NCI-H1048 (cell line): ENCODE results near the gene TSPAN4.

Experiments
- DNase-seq: peaks from one replicate; lab custom pipeline; 2025; lab: John Stamatoyannopoulos, UW

The TSPAN4 gene

GRCh38 chr11:836700-837099 is 6.0 kb upstream of the TSPAN4 start:
- no peak for DNase-seq

- no peak for DNase-seq
These were observed 5.3 kb upstream of the TSPAN4 start for GRCh38 chr11:837189-837989.

- no peak for DNase-seq
These were observed 4.7 kb upstream of the TSPAN4 start for GRCh38 chr11:837990-838307.

GRCh38 chr11:838441-839279 is 4.0 kb upstream of the TSPAN4 start:
- DNase-seq, result no peak

GRCh38 chr11:839280-839623 is 3.4 kb upstream of the TSPAN4 start:
- no peak for DNase-seq

- DNase-seq, result no peak
These were observed 2.6 kb upstream of the TSPAN4 start for GRCh38 chr11:839875-840617.

GRCh38 chr11:841981-842369 is 677 bp upstream of the TSPAN4 start:
- no peak for DNase-seq

GRCh38 chr11:843086-843734 is 558 bp downstream of the TSPAN4 start:
- DNase-seq, result no peak

GRCh38 chr11:843818-844692 is 1.4 kb downstream of the TSPAN4 start:
- no peak for DNase-seq

GRCh38 chr11:844693-845644 is 2.3 kb downstream of the TSPAN4 start:
- DNase-seq, result no peak

- no peak for DNase-seq
These were observed 3.3 kb downstream of the TSPAN4 start for GRCh38 chr11:845872-846495.

GRCh38 chr11:846496-847098 is 3.9 kb downstream of the TSPAN4 start:
- DNase-seq, result no peak

- DNase-seq, result no peak
These were observed 5.2 kb downstream of the TSPAN4 start for GRCh38 chr11:847876-848275.

- DNase-seq, result no peak
These were observed 5.8 kb downstream of the TSPAN4 start for GRCh38 chr11:848380-848931.

GRCh38 chr11:849104-849824 is 6.6 kb downstream of the TSPAN4 start:
- no peak for DNase-seq

- no peak for DNase-seq
These were observed 7.5 kb downstream of the TSPAN4 start for GRCh38 chr11:849951-850774.
